NCI-H187 treated with DMSO at 0.1 percent for 48 hours (cell line): Measurements from ENCODE around the gene C9.
"Not testable (repeated sequence)": the region's sequence is repeated elsewhere in the genome, so short reads cannot be mapped to it uniquely, and the experiment has no call there.

Source experiments
- DNase-seq: peaks from one replicate; lab custom pipeline; 2025; lab: John Stamatoyannopoulos, UW

C9 gene

DNA sequence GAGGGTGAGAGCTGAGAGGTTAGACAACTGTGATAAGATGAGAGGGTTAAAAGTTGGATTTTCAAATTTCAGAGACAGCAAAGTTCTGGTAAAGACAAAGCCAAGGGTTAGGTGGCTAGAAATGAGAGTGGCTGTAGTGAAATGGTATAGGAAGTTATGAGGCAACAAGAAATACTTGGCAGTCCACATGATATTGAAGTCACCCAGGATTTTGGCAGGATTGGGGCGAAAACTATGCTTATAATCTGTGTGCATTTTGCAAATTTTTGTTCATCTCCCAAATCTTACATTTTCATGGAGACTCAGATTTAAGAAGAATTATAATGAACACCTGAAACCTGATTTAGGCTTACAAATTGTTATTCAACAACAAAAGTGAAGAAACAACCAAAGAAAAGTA, 35.6 kb downstream of the C9 start:
- DNase-seq, result no peak

- DNase-seq, result no peak
Observed at GRCh38 chr5:39323542-39323941, 40.8 kb downstream of the C9 start.

GRCh38 chr5:39319395-39319794, 44.9 kb downstream of the C9 start:
- no peak for DNase-seq

GRCh38 chr5:39316464-39316863, 47.8 kb downstream of the C9 start:
- DNase-seq, result not testable (repeated sequence)

DNA sequence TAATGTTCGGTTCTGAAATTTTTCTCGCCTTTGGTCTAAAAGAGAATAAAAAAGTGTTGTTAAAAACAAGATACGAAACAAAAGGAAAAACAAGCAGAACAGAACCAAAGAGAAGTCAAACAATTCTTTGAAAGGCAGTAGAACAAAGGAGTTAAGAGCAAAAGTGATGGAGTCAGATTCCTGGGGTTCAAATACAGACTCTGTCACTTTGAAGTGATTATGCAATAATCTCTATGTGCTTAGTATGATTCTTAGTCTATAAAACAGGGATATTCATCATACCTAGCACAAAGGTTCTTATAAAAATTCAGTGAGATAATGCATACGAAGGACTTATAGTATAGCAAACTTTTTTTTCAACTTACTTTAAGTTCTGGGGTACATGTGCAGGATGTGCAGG, 48.3 kb downstream of the C9 start:
- DNase-seq, result no peak

GRCh38 chr5:39314591-39314990, 49.7 kb downstream of the C9 start:
- DNase-seq, result no peak

- DNase-seq, result no peak
Observed at GRCh38 chr5:39309534-39309933, 54.8 kb downstream of the C9 start.

DNA sequence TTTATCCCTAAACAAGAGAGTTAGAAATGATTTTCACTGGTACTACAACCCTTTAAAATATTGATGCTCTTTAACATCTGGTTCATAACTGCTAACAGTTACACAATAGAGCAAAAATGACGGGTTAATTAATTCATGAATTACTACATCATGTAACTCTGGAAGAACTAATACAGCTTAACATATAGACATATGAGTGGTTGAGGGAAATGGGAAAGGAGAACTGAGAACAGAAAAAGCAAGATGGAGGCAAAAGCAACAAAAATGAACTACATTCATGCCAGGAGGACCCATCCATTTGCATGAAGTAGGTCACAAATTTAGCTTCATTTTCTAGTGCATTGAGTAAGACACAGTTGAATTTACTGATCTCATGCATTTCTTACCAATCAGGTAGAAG, 61.8 kb downstream of the C9 start:
- no peak for DNase-seq

DNA sequence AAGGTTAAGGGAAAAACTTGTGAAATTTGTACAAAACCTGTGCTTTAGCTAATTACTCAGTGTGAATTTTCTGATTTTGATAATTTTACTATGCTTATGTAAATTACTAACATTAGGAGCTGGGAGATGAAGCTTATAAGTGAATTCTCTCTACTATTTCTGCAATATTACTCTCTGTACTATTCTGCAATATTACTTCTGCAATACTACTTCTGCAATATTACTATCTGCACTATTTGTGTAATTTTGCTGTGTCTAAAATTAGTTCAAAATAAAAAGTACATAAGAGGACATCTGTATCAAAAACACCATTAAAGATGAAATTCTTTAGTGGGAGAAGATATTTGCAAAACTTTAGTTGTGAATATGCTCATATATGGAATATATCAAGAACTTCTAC, 62.9 kb downstream of the C9 start:
- no peak for DNase-seq

DNA sequence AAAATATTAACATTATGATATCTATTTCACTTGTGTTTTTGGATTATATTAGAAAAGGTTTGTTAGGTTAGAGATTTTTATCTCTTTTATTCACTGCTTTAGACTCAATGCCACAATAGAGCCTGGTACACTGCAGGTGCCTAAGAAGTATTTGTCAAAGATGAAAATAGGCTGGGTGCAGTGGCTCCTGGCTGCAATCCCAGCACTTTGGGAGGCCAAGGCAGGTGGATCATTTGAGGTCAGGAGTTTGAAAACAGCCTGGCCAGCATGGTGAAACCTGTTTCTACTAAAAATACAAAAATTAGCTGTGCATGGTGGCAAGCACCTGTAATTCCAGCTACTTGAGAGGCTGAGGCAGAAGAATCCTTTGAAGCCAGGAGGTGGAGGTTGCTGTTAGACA, 64.3 kb downstream of the C9 start:
- DNase-seq, result no peak

GRCh38 chr5:39294736-39295135, 69.6 kb downstream of the C9 start:
- DNase-seq, result no peak

DNA sequence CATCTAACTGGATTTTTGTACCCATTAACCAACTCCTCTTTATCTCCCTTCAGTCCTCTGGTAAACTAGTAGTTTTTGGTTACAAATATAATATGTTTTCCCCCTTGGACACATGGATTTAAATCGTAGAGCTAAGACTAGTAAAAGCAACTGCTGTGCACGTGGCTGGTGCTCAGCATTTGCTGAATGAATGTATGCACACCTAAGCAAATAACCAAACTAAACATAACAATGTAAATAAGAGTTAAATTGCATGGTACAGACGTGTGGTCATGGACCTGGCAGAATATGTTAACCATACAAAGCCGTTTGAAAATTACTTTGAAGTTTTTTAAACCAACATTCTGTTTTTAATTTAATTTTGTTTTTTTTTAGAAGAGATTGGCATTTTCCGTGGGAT, 79.7 kb downstream of the C9 start:
- DNase-seq, result no peak

DNA sequence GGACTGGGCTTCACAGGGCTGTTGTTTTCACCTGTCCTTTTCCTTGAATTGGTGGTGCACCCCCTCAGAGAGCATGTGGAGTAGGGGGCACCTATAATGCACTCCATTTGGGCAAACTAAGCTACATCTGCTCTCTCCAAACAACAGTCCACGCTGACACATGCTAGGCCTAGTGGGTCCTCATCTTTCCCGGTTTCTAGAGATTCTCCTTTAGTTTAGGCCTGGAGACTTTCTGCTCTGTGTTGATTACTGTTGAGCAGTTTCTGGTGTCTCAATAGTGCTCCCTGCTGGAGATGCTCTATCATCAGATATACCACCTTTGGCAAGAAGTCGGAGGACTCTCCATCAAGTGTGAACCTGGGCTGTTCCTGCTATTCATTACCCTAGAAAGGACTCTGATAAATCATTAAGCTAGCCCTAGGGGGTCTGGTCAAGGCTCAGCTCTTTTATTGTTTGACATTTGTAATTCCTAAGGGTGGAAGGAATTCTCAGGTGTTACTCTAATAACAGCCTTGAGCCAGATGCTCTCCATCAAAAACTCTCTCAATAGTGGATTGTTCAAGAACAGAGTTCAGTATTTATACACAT, 81.0 kb downstream of the C9 start:
- DNase-seq, result no peak

- DNase-seq, result no peak
Observed at GRCh38 chr5:39282561-39282960, 81.7 kb downstream of the C9 start.

GRCh38 chr5:39275865-39276264, 88.4 kb downstream of the C9 start:
- DNase-seq, result not testable (repeated sequence)

DNA sequence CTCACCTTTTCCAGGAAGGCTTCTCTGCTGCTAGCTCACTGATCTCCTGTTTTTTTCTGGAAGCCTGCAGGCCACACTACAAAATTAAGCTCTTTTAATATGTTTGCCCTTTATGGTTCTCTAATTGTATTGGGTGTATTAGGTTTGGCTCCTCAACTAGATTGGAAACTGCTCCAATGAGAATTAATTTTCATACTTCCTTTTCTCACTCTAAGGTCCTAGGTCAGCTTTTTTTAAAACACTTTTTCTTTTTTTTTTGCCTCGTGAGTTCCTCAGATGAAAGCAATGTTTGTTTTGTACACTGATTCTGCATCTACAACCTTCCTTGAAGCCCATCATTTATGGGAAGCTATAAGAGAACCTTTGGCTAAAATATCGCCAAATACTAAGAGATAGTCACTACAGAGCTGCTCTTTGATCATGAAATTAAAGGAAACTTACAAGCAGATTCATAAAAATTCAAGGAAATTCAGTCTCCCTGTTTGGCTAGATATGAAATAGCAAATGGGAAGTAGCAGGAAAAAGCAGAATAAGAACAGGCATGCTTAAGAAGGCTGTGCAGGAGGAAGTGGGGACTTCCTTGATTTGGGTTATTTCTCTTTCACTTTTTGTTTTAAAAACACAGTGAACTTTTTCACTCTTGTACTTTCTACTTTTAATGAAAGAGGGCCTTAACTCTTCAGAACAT, 89.8 kb downstream of the C9 start:
- no peak for DNase-seq

DNA sequence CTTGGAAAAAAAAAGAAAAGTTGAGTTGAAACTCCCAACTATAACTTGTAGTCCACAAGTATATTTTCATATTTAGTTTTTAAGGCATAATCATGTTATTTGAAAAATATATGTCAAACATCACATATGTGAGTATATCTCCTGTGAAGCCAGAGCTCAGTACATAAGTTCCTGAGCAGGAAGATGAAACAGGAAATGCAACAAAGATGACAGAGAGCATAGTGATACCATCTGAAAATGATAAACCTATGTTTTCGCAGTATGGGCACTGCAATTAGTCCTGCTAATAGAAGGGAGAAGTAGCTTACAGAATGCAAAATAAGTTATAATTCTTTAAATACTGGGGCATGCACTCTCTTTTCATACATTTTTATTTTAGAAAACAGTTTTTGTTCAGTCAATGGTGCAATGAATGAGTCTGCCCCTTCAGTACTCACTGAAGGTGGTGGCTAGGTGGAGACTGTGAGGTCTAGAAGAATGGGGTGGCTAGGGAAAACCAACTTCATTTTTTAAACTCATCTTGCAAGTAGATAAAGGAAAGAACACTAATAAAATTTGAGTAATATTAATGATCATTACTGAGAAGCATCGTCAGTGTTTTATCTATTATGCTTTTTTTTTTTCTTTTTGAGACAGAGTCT, 90.9 kb downstream of the C9 start:
- DNase-seq, result no peak

DNA sequence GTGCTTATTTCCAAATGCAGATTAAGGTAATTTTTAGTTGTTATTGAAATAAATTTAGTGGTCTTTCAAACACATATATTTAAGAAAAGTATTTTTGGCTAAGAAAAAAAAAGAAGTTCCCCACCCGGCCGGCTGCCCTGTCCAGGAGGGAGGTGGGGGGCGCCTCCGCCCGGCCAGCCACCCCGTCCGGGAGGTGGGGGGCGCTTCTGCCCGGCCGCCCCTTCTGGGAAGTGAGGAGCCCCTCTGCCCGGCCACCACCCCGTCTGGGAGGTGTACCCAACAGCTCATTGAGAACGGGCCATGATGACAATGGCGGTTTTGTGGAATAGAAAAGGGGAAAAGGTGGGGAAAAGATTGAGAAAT, 91.4 kb downstream of the C9 start:
- DNase-seq, result not testable (repeated sequence)

- no peak for DNase-seq
Observed at GRCh38 chr5:39270225-39270848, 94.0 kb downstream of the C9 start.

- DNase-seq, result no peak
Observed at GRCh38 chr5:39267186-39267585, 97.1 kb downstream of the C9 start.

DNA sequence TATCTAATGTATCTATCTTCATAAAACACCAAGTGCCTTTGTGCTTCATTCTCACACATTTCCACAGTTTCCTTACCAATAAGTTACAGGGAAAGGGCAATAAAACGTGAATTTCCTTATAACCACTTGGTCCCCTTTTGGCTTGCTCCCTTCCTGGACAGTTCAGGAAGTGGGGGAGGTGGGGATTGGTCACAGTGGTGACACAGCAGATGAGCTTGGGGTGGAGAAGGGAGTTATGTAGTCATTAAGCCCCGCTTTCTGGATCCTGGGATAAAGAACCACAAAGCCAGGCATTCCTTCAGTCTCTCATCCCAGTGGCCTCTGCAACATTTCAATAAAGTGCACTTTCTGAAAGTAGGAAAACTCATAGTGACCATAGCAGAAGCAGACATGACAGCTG, 97.9 kb downstream of the C9 start:
- no peak for DNase-seq

GRCh38 chr5:39264528-39264927, 99.8 kb downstream of the C9 start:
- no peak for DNase-seq

GRCh38 chr5:39262981-39263380, 101.3 kb downstream of the C9 start:
- no peak for DNase-seq
